Measurements from ENCODE around the gene SYNE1.
"Not testable (repeated sequence)": the region's sequence is repeated elsewhere in the genome, so short reads cannot be mapped to it uniquely, and the experiment has no call there.

Gene SYNE1

GRCh38 chr6:152499931-152500330, 137.2 kb downstream of the SYNE1 start:
- Histone ChIP-seq H3K4me1 (ENCODE audit: control insufficient read depth in 5 of 5, insufficient read depth in 5 of 5, low read length in 5 of 5) (no peaks in the 10 kb centered on the region), H3K9me3 (ENCODE audit: control insufficient read depth in 5 of 5, low read length in 5 of 5) (no peaks in the 10 kb centered on the region), H3K9ac (ENCODE audit: low read length in 5 of 5) (no peak overlapping the region), H3K27ac (ENCODE audit: low read depth, low read length) (no peak overlapping the region), H3K36me3 (ENCODE audit: control insufficient read depth in 5 of 5, insufficient read depth in 5 of 5, low read length in 5 of 5) (no peaks in the 10 kb centered on the region), H3K27me3 (ENCODE audit: control insufficient read depth in 5 of 5, insufficient read depth in 4 of 5, low read length in 5 of 5) (no peaks in the 10 kb centered on the region), H3K4me3 (ENCODE audit: low read depth in 1 of 5, low read length in 5 of 5) (no peak overlapping the region)

DNA sequence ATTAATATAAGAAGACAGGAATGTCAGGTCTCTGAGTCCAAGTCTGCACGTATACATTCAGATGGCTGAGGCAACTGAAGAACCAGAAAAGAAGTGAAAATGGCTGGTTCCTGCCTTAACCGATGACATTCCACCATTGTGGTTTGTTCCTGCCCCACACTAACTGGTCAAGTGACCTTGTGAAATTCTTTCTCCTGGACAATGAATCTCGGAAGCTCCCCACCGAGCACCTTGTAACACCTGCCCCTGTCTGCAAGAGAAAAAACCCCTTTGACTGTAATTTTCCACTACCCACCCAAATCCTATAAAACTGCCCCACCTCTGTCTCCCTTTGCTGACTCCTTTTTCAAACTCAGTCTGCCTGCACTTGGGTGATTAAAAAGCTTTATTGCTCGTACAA, 140.4 kb downstream of the SYNE1 start:
- H3K9ac ChIP-seq (ENCODE audit: low read length in 5 of 5), result no peak overlapping the region
- H3K4me1 ChIP-seq (ENCODE audit: control insufficient read depth in 5 of 5, insufficient read depth in 5 of 5, low read length in 5 of 5), result no peaks in the 10 kb centered on the region
- H3K4me3 ChIP-seq (ENCODE audit: low read depth in 1 of 5, low read length in 5 of 5), result no peak overlapping the region
- no peaks in the 10 kb centered on the region for H3K36me3 ChIP-seq (ENCODE audit: control insufficient read depth in 5 of 5, insufficient read depth in 5 of 5, low read length in 5 of 5)
- no peak overlapping the region for H3K27ac ChIP-seq (ENCODE audit: low read depth, low read length)
- H3K9me3 ChIP-seq (ENCODE audit: control insufficient read depth in 5 of 5, low read length in 5 of 5), result no peaks in the 10 kb centered on the region
- no peaks in the 10 kb centered on the region for H3K27me3 ChIP-seq (ENCODE audit: control insufficient read depth in 5 of 5, insufficient read depth in 4 of 5, low read length in 5 of 5)

DNA sequence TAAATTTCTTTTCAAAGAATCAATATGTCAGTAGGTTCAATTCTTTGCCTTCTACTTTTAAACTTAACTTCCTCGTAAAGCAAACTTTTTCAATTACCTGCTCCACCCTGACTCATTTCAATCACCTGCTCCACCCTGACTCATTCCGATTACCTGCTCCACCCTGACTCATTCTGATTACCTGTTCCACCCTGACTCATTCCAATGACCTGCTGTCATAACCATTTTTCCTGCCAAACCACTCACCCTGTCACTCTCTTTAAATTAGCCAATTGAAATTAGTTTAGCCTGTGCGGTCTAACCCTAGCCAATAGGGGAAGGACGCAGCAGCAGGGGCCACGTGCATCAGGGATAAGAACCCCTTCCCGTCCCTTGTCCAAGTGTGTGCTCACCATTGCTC, 141.7 kb downstream of the SYNE1 start:
- H3K27ac ChIP-seq (ENCODE audit: low read depth, low read length), result not testable (repeated sequence)

GRCh38 chr6:152492281-152492680, 144.9 kb downstream of the SYNE1 start:
- not testable (repeated sequence) for H3K36me3 ChIP-seq (ENCODE audit: control insufficient read depth in 5 of 5, insufficient read depth in 5 of 5, low read length in 5 of 5); H3K9ac ChIP-seq (ENCODE audit: low read length in 5 of 5); H3K4me1 ChIP-seq (ENCODE audit: control insufficient read depth in 5 of 5, insufficient read depth in 5 of 5, low read length in 5 of 5); H3K27me3 ChIP-seq (ENCODE audit: control insufficient read depth in 5 of 5, insufficient read depth in 4 of 5, low read length in 5 of 5); H3K4me3 ChIP-seq (ENCODE audit: low read depth in 1 of 5, low read length in 5 of 5); H3K9me3 ChIP-seq (ENCODE audit: control insufficient read depth in 5 of 5, low read length in 5 of 5); H3K27ac ChIP-seq (ENCODE audit: low read depth, low read length)

More for the DNA sequence above, 141.7 kb downstream of the SYNE1 start:
- H3K9ac ChIP-seq (ENCODE audit: low read length in 5 of 5); H3K4me3 ChIP-seq (ENCODE audit: low read depth in 1 of 5, low read length in 5 of 5); H3K9me3 ChIP-seq (ENCODE audit: control insufficient read depth in 5 of 5, low read length in 5 of 5); H3K4me1 ChIP-seq (ENCODE audit: control insufficient read depth in 5 of 5, insufficient read depth in 5 of 5, low read length in 5 of 5); H3K27me3 ChIP-seq (ENCODE audit: control insufficient read depth in 5 of 5, insufficient read depth in 4 of 5, low read length in 5 of 5); H3K36me3 ChIP-seq (ENCODE audit: control insufficient read depth in 5 of 5, insufficient read depth in 5 of 5, low read length in 5 of 5): not testable (repeated sequence)

- not testable (repeated sequence) for H3K27ac ChIP-seq (ENCODE audit: low read depth, low read length); H3K9me3 ChIP-seq (ENCODE audit: control insufficient read depth in 5 of 5, low read length in 5 of 5); H3K36me3 ChIP-seq (ENCODE audit: control insufficient read depth in 5 of 5, insufficient read depth in 5 of 5, low read length in 5 of 5); H3K9ac ChIP-seq (ENCODE audit: low read length in 5 of 5); H3K4me3 ChIP-seq (ENCODE audit: low read depth in 1 of 5, low read length in 5 of 5); H3K4me1 ChIP-seq (ENCODE audit: control insufficient read depth in 5 of 5, insufficient read depth in 5 of 5, low read length in 5 of 5); H3K27me3 ChIP-seq (ENCODE audit: control insufficient read depth in 5 of 5, insufficient read depth in 4 of 5, low read length in 5 of 5)
Measured at GRCh38 chr6:152491501-152491900, 145.7 kb downstream of the SYNE1 start.

- H3K9ac ChIP-seq (ENCODE audit: low read length in 5 of 5); H3K4me3 ChIP-seq (ENCODE audit: low read depth in 1 of 5, low read length in 5 of 5); H3K27me3 ChIP-seq (ENCODE audit: control insufficient read depth in 5 of 5, insufficient read depth in 4 of 5, low read length in 5 of 5); H3K36me3 ChIP-seq (ENCODE audit: control insufficient read depth in 5 of 5, insufficient read depth in 5 of 5, low read length in 5 of 5); H3K27ac ChIP-seq (ENCODE audit: low read depth, low read length); H3K9me3 ChIP-seq (ENCODE audit: control insufficient read depth in 5 of 5, low read length in 5 of 5); H3K4me1 ChIP-seq (ENCODE audit: control insufficient read depth in 5 of 5, insufficient read depth in 5 of 5, low read length in 5 of 5): not testable (repeated sequence)
Measured at GRCh38 chr6:152490971-152491378, 146.2 kb downstream of the SYNE1 start.

DNA sequence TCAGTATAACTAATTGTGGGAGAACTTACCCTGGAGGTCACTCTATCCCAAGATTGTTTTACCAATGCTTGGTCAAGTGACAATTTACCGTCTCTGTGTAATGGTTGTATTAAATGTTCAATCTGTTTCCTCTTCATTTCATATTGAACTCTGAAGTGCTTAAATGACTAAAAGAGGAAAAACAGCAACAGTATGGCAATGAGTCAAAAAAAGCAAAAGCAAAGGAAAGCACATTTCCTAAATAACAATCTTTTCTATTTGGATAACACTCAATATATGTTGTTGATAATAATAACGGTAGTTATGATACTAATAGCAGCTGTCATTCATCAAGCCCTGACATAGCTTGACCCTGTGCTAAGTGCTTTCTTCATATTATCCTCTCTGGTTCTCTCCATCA, 152.4 kb downstream of the SYNE1 start:
- Histone ChIP-seq H3K27ac (ENCODE audit: low read depth, low read length) (no peak overlapping the region), H3K4me1 (ENCODE audit: control insufficient read depth in 5 of 5, insufficient read depth in 5 of 5, low read length in 5 of 5) (no peaks in the 10 kb centered on the region), H3K36me3 (ENCODE audit: control insufficient read depth in 5 of 5, insufficient read depth in 5 of 5, low read length in 5 of 5) (no peaks in the 10 kb centered on the region), H3K4me3 (ENCODE audit: low read depth in 1 of 5, low read length in 5 of 5) (no peak overlapping the region), H3K27me3 (ENCODE audit: control insufficient read depth in 5 of 5, insufficient read depth in 4 of 5, low read length in 5 of 5) (no peaks in the 10 kb centered on the region), H3K9ac (ENCODE audit: low read length in 5 of 5) (no peak overlapping the region), H3K9me3 (ENCODE audit: control insufficient read depth in 5 of 5, low read length in 5 of 5) (no peaks in the 10 kb centered on the region)

GRCh38 chr6:152482289-152482688, 154.9 kb downstream of the SYNE1 start:
- no peak overlapping the region for H3K4me3 ChIP-seq (ENCODE audit: low read depth in 1 of 5, low read length in 5 of 5)
- H3K36me3 ChIP-seq (ENCODE audit: control insufficient read depth in 5 of 5, insufficient read depth in 5 of 5, low read length in 5 of 5), result no peaks in the 10 kb centered on the region
- H3K4me1 ChIP-seq (ENCODE audit: control insufficient read depth in 5 of 5, insufficient read depth in 5 of 5, low read length in 5 of 5), result no peaks in the 10 kb centered on the region
- H3K27me3 ChIP-seq (ENCODE audit: control insufficient read depth in 5 of 5, insufficient read depth in 4 of 5, low read length in 5 of 5), result no peaks in the 10 kb centered on the region
- no peaks in the 10 kb centered on the region for H3K9me3 ChIP-seq (ENCODE audit: control insufficient read depth in 5 of 5, low read length in 5 of 5)
- no peak overlapping the region for H3K9ac ChIP-seq (ENCODE audit: low read length in 5 of 5)
- no peak overlapping the region for H3K27ac ChIP-seq (ENCODE audit: low read depth, low read length)

DNA sequence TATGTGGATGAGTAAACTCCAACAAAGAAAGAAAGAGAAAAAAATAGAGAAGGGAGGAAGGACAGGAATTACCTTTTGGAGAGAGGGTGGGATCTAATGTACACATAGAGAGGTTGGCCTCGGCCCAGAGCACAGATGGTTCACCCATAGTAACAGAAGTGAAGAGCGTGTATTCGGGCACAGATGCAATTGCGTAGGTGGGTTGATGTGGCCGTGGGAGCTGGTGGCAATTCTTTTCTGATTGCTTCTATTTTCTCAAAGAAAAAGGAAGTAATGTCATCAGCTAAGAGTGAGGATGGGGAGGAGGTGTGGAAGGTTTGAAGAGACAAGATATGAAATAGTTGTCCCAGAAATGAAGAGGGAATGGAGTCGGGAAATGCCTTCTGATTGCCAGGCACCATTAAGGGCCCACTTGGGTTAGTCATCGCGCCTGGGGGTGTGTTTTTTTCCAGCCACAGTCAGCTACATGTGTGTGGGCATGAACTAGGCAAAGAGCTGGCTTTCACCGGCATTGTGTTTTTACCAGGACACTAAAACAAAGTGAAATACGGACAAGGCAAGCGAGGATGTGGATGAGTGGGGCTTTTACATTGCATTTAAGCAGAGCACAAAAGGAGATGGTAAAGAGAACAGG, 158.7 kb downstream of the SYNE1 start:
- Histone ChIP-seq H3K27ac (ENCODE audit: low read depth, low read length) (no peak overlapping the region), H3K4me3 (ENCODE audit: low read depth in 1 of 5, low read length in 5 of 5) (no peak overlapping the region), H3K9ac (ENCODE audit: low read length in 5 of 5) (no peak overlapping the region), H3K36me3 (ENCODE audit: control insufficient read depth in 5 of 5, insufficient read depth in 5 of 5, low read length in 5 of 5) (no peaks in the 10 kb centered on the region), H3K4me1 (ENCODE audit: control insufficient read depth in 5 of 5, insufficient read depth in 5 of 5, low read length in 5 of 5) (no peaks in the 10 kb centered on the region), H3K9me3 (ENCODE audit: control insufficient read depth in 5 of 5, low read length in 5 of 5) (peaks cover 0 to 4% (median 0%) of the 10 kb centered on the region in 5 donors), H3K27me3 (ENCODE audit: control insufficient read depth in 5 of 5, insufficient read depth in 4 of 5, low read length in 5 of 5) (no peaks in the 10 kb centered on the region)

DNA sequence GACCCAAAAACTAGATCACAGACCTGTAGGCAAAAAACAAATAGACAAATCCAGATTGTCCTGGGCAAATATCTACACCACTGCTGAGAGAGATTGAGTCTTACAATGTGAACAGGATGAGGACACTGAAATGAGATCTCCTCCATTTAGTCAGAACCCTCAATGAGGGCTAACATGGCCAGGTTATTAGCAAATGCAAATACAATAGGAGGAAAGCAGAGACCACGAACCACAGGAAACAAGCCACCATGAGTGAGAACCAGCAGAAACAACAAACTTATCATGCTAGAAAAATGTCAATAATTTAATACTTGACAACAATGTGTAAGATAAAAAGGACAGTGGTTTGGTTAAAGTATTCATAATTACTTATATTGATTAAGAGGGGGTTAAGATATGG, 162.8 kb downstream of the SYNE1 start:
- no peak overlapping the region for H3K27ac ChIP-seq (ENCODE audit: low read depth, low read length)
- no peak overlapping the region for H3K4me3 ChIP-seq (ENCODE audit: low read depth in 1 of 5, low read length in 5 of 5)
- no peak overlapping the region for H3K9ac ChIP-seq (ENCODE audit: low read length in 5 of 5)
- H3K9me3 ChIP-seq (ENCODE audit: control insufficient read depth in 5 of 5, low read length in 5 of 5), result peaks cover 0 to 4% (median 0%) of the 10 kb centered on the region in 5 donors
- H3K36me3 ChIP-seq (ENCODE audit: control insufficient read depth in 5 of 5, insufficient read depth in 5 of 5, low read length in 5 of 5), result no peaks in the 10 kb centered on the region
- no peaks in the 10 kb centered on the region for H3K27me3 ChIP-seq (ENCODE audit: control insufficient read depth in 5 of 5, insufficient read depth in 4 of 5, low read length in 5 of 5)
- peaks cover 0 to 6% (median 0%) of the 10 kb centered on the region in 5 donors for H3K4me1 ChIP-seq (ENCODE audit: control insufficient read depth in 5 of 5, insufficient read depth in 5 of 5, low read length in 5 of 5)

DNA sequence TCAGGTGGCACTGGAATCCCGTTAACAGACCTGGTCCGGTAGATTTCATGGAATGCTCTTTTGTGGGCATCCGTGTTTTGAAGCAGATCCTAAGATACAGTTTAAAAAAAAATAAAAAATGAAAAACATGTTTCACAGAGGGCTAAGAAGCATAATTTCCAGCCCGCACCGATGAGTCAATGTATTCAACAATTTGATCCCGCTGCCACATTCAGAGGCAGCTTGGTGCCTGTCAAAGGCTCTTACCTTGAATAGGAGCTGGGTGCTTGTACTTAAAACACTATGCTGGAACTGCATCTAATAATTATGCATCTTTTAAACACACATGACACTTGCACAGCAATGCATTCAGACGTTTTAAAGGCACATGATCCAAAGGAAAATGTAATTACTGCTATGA, 164.8 kb downstream of the SYNE1 start:
- Histone ChIP-seq H3K27ac (ENCODE audit: low read depth, low read length) (no peak overlapping the region), H3K9ac (ENCODE audit: low read length in 5 of 5) (no peak overlapping the region), H3K4me3 (ENCODE audit: low read depth in 1 of 5, low read length in 5 of 5) (peak overlapping the region in 1 of 5 donors; percentile 49), H3K9me3 (ENCODE audit: control insufficient read depth in 5 of 5, low read length in 5 of 5) (peaks cover 0 to 4% (median 0%) of the 10 kb centered on the region in 5 donors), H3K4me1 (ENCODE audit: control insufficient read depth in 5 of 5, insufficient read depth in 5 of 5, low read length in 5 of 5) (peaks cover 0 to 6% (median 0%) of the 10 kb centered on the region in 5 donors), H3K36me3 (ENCODE audit: control insufficient read depth in 5 of 5, insufficient read depth in 5 of 5, low read length in 5 of 5) (no peaks in the 10 kb centered on the region), H3K27me3 (ENCODE audit: control insufficient read depth in 5 of 5, insufficient read depth in 4 of 5, low read length in 5 of 5) (no peaks in the 10 kb centered on the region)

All from subcutaneous abdominal adipose tissue (tissue), 5 donors.